ENCODE data around the gene NOX3. TPM values are rescaled to one million over a fixed set of nuclear protein-coding genes. Genes with fewer than 3 reads are reported as not detected.

NOX3 gene
- total RNA-seq, 1 experiment from 2014 or later = not detected

DNA sequence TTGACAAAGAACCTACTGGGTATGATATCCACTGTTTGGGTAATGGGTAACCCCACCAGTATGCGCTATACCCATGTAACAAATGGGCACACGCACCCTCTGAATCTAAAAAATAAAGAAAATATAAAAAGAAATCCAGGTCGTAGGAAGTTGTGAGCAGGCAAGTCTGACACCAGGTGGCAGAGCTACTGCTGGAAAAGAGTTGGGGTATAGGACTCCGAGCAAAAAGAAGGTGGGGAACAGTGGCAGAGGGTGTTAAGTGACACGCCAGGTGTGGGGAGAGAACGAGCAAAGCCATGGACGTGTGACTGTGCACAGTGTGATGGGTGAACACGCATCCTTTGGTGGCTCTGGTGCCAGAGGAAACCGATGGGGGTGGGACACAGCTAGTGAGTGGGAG lies 46.7 kb downstream of the NOX3 start:
- Histone ChIP-seq H3K27me3 (no peaks in the 10 kb centered on the region; the same call in 1 of the 2 replicates), H3K9me3 (replicated peaks) (no peaks in the 10 kb centered on the region), H3K36me3 (no peaks in the 10 kb centered on the region), H3K4me3 (no peak overlapping the region), H3K27ac (no peak overlapping the region), H3K4me1 (no peaks in the 10 kb centered on the region)
- DNase-seq = no peak

GRCh38 chr6:155408231-155408630 lies 47.4 kb downstream of the NOX3 start:
- Histone ChIP-seq H3K4me3 (no peak overlapping the region), H3K27me3 (no peaks in the 10 kb centered on the region; the same call in 1 of the 2 replicates), H3K36me3 (no peaks in the 10 kb centered on the region), H3K9me3 (replicated peaks) (no peaks in the 10 kb centered on the region), H3K27ac (no peak overlapping the region), H3K4me1 (no peaks in the 10 kb centered on the region)
- DNase-seq = no peak

GRCh38 chr6:155406801-155407200 lies 48.8 kb downstream of the NOX3 start:
- H3K4me3 ChIP-seq = no peak overlapping the region
- no peaks in the 10 kb centered on the region for H3K9me3 ChIP-seq (replicated peaks)
- H3K36me3 ChIP-seq = no peaks in the 10 kb centered on the region
- no peak for DNase-seq
- H3K27me3 ChIP-seq = no peaks in the 10 kb centered on the region; the same call in 1 of the 2 replicates
- no peaks in the 10 kb centered on the region for H3K4me1 ChIP-seq
- no peak overlapping the region for H3K27ac ChIP-seq

- Histone ChIP-seq H3K4me1 (no peaks in the 10 kb centered on the region), H3K27me3 (no peaks in the 10 kb centered on the region), H3K4me3 (no peak overlapping the region), H3K9me3 (replicated peaks) (no peaks in the 10 kb centered on the region), H3K36me3 (no peaks in the 10 kb centered on the region), H3K27ac (no peak overlapping the region)
- DNase-seq = no peak
These were observed 50.7 kb downstream of the NOX3 start for GRCh38 chr6:155404937-155405336.

GRCh38 chr6:155402656-155403304 lies 52.9 kb downstream of the NOX3 start:
- Histone ChIP-seq H3K36me3 (no peaks in the 10 kb centered on the region), H3K4me3 (no peak overlapping the region), H3K27ac (no peak overlapping the region), H3K27me3 (no peaks in the 10 kb centered on the region), H3K4me1 (no peaks in the 10 kb centered on the region), H3K9me3 (replicated peaks) (no peaks in the 10 kb centered on the region)
- DNase-seq = no peak

DNA sequence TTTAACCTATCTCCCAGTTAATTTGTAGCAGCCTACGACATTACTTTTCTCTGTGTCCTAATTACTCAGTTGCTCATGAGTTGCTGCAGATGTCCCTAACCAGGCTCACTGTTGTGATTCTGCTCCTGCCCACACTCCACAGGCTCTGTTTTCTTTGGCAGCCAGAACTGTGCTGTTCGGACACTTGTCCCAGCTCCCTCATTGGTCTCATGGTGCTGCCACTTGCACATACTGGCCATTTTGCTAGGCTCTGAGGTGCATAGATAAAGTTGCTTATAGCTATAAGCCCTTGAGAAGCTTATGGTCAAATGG lies 55.0 kb downstream of the NOX3 start:
- H3K4me3 ChIP-seq = no peak overlapping the region
- H3K9me3 ChIP-seq (replicated peaks) = no peaks in the 10 kb centered on the region
- no peak for DNase-seq
- no peak overlapping the region for H3K27ac ChIP-seq
- no peaks in the 10 kb centered on the region for H3K27me3 ChIP-seq
- H3K36me3 ChIP-seq = no peaks in the 10 kb centered on the region
- H3K4me1 ChIP-seq = no peaks in the 10 kb centered on the region

GRCh38 chr6:155399745-155400653 lies 55.6 kb downstream of the NOX3 start:
- H3K4me1 ChIP-seq = no peaks in the 10 kb centered on the region
- no peak overlapping the region for H3K27ac ChIP-seq
- no peaks in the 10 kb centered on the region for H3K9me3 ChIP-seq (replicated peaks)
- no peak for DNase-seq
- H3K4me3 ChIP-seq = no peak overlapping the region
- no peaks in the 10 kb centered on the region for H3K36me3 ChIP-seq
- no peaks in the 10 kb centered on the region for H3K27me3 ChIP-seq

DNA sequence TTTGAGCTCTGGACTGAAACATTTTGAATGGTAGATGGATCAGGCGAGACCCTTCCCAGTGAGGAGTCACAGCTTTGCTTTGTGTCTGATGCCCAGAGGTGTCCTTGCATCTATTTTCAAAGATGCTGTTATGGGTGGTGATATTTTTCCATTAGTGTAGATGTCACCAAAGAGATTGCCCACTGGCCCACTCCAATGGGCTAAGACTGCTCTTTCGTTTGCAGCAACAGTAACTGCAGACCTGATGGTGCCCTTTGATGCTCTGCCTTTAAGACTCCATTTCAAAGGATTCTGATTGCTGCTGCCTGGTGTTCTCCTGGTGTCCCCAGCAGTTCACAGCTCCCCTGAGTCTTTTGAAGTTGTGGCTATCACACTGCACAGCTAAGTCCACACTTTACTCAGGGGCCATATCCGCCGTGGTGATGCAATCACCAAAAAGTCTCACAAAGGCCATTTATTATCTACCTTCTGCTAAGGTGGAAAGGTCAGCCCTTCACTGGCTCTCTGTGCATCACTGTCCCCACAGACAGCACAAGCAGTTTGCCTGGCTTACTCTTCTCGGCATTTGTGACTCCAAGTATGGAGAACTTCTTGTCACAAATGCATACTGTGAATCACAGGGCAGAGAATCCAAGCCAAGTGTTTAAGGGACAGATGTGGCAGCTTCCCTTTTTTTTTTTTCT lies 56.4 kb downstream of the NOX3 start:
- Histone ChIP-seq H3K9me3 (replicated peaks) (no peaks in the 10 kb centered on the region), H3K4me3 (no peak overlapping the region), H3K27ac (no peak overlapping the region), H3K27me3 (no peaks in the 10 kb centered on the region), H3K4me1 (no peaks in the 10 kb centered on the region), H3K36me3 (no peaks in the 10 kb centered on the region)
- DNase-seq = no peak

DNA sequence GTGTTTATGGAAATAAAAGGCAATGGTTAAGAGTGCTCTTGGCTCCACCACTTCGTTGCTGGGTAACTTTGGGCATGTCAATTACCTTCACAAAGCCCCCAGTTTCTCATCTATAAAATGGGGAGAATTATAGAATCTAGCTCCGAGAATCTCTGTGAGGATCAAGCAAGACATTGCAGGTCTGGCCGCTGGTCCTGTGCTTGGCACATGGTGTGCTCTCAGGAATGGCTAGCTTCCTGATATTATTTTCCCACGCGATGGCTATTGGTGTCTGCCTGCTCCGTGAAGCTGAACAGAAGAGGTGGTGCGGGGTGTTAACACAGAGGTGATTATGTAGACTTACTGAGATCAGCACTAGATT lies 57.0 kb downstream of the NOX3 start:
- Histone ChIP-seq H3K4me1 (no peaks in the 10 kb centered on the region), H3K9me3 (replicated peaks) (no peaks in the 10 kb centered on the region), H3K36me3 (no peaks in the 10 kb centered on the region), H3K4me3 (no peak overlapping the region), H3K27me3 (no peaks in the 10 kb centered on the region), H3K27ac (no peak overlapping the region)
- no peak for DNase-seq

DNA sequence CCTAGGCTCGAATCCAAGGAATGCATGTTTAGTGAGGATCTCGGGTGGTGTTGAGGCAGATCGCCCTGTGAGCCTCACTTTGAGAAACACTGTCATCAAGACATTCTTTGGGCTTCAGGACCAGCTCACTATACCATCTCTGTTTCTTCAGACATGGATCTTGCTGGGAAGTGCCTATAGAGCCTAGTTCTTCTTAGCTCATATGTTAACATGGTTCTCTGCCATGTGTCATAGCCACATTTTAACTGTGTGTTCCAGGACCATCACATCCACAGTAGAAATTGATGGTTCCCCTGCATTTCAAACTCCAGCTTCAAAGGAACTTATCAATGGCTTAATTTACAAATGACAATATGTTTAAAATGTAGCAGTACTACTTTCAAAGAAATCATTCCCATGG lies 57.4 kb downstream of the NOX3 start:
- Histone ChIP-seq H3K9me3 (replicated peaks) (no peaks in the 10 kb centered on the region), H3K27me3 (no peaks in the 10 kb centered on the region), H3K27ac (no peak overlapping the region), H3K4me1 (no peaks in the 10 kb centered on the region), H3K36me3 (no peaks in the 10 kb centered on the region), H3K4me3 (no peak overlapping the region)
- no peak for DNase-seq

DNA sequence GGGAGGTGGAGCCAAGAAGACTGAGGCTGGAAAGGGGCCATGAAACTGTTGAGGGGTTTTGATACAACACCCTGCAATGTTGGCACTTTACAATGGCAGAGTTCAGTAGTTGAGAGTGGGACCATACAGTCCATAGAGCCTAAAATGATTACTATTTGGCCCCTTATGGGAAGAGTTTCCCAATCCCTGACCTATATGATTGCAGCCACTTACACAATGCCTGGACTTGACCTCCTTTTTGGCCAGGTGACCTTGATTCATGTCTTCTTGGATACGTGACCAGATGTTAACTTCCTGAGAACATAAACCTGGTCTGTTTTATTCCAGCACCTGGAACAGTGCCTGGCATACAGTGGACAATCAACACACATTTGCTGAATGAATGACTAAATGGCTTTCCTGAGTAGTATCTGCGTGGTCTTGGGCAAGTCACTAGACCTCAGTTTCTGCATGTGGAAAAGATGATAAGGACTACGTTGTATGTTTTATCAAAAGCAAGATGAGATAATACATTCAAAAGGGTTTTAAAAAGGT lies 58.4 kb downstream of the NOX3 start:
- DNase-seq = no peak
- Histone ChIP-seq H3K27ac (no peak overlapping the region), H3K9me3 (replicated peaks) (no peaks in the 10 kb centered on the region), H3K27me3 (no peaks in the 10 kb centered on the region), H3K4me3 (no peak overlapping the region), H3K4me1 (no peaks in the 10 kb centered on the region), H3K36me3 (no peaks in the 10 kb centered on the region)

- no peaks in the 10 kb centered on the region for H3K9me3 ChIP-seq (replicated peaks)
- no peak for DNase-seq
- H3K36me3 ChIP-seq = no peaks in the 10 kb centered on the region
- H3K4me1 ChIP-seq = no peaks in the 10 kb centered on the region
- no peak overlapping the region for H3K4me3 ChIP-seq
- H3K27me3 ChIP-seq = no peaks in the 10 kb centered on the region
- H3K27ac ChIP-seq = no peak overlapping the region
These were observed 59.0 kb downstream of the NOX3 start for GRCh38 chr6:155396605-155397004.

DNA sequence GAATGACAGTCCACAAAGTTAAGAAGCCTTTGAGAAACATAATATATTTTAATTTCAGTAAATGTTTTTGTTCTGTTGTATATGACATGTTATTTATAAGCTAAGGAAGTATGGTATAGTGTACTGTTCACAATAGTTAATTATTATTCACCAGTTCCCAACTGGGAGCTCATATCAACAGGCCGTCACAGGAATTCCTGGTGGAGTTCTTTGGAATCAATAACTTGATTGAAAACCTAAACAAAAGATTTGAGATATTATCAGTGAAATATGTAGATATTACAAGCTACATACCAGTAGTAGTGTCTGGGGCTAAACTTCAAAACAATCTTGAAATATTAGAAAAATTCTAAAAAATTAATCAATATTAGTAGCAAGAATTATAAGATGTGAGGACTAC lies 60.3 kb downstream of the NOX3 start:
- DNase-seq = no peak
- Histone ChIP-seq H3K4me1 (no peaks in the 10 kb centered on the region), H3K27ac (no peak overlapping the region), H3K36me3 (no peaks in the 10 kb centered on the region), H3K9me3 (replicated peaks) (no peaks in the 10 kb centered on the region), H3K4me3 (no peak overlapping the region), H3K27me3 (no peaks in the 10 kb centered on the region)

DNA sequence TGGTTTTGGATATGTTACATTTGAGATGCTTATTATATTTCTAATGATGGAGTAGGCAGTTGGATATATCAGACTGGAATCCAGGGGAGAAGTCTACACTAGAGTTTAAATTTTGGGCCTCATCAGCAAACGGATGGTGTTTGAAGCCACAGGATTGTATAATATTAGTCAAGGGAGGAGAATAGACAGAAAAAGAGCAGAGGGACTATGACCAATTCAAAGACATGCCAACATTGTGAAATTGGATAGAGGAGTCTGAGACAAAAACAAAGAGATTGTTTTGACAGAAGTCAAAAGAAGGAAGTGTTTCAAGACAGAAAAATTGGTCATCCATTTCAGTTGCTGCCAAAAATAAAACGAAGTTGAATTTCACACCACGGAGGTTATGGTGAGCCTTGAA lies 66.5 kb downstream of the NOX3 start:
- H3K27me3 ChIP-seq = no peaks in the 10 kb centered on the region
- H3K36me3 ChIP-seq = 0 out of 2 replicates have a peak, but pooled peaks cover 2% of the 10 kb centered on the region
- no peak overlapping the region for H3K4me3 ChIP-seq
- H3K4me1 ChIP-seq = no peaks in the 10 kb centered on the region
- DNase-seq = no peak
- no peak overlapping the region for H3K27ac ChIP-seq
- H3K9me3 ChIP-seq (replicated peaks) = no peaks in the 10 kb centered on the region

- Histone ChIP-seq H3K4me1 (no peaks in the 10 kb centered on the region), H3K36me3 (0 out of 2 replicates have a peak, but pooled peaks cover 2% of the 10 kb centered on the region), H3K27ac (no peak overlapping the region), H3K27me3 (no peaks in the 10 kb centered on the region), H3K9me3 (replicated peaks) (no peaks in the 10 kb centered on the region), H3K4me3 (no peak overlapping the region)
- no peak for DNase-seq
These were observed 67.0 kb downstream of the NOX3 start for GRCh38 chr6:155388591-155388990.
